AG04450 (cell line): Measurements from ENCODE around the gene CYBC1. TPM values are rescaled to one million over a fixed set of nuclear protein-coding genes. Genes with fewer than 3 reads are reported as not detected.

ENCODE experiments used
- CTCF ChIA-PET: fragments of 300-600, 350-600 bp; formaldehyde crosslinking; extraction: SDS; loops from one replicate; lab custom pipeline; 2022; ENCODE audit warnings: antibody characterized with exemption, inconsistent platforms; lab: Charles Lee
- POLR2A ChIA-PET: fragments of 350-600 bp; formaldehyde crosslinking; extraction: SDS; loops from one replicate; lab custom pipeline; 2021; ENCODE audit warnings: antibody characterized with exemption, inconsistent platforms; lab: Yijun Ruan, JAX
- DNase-seq: peaks from one replicate; pipeline ENCODE4 v3.0.0-alpha.2; 2011; ENCODE audit warnings: low read depth, low spot score
- H3K27ac ChIP-seq: one replicate; pipeline ENCODE4 v1.5.1; 2012; ENCODE audit warnings: low read depth, low read length, control low read depth
- H3K27me3 ChIP-seq: one replicate; pipeline ENCODE4 v1.6.0; 2012; ENCODE audit warnings: low read length; ENCODE audit not compliant: control insufficient read depth, insufficient read depth
- H3K4me3 ChIP-seq: 2 replicates; pipeline ENCODE4 v1.5.1; 2011; ENCODE audit warnings: mild to moderate bottlenecking, low read depth, low read length, control low read depth
- H3K9me3 ChIP-seq: 2 replicates; pipeline ENCODE4 v1.5.1; 2012; ENCODE audit warnings: low read length; ENCODE audit not compliant: control insufficient read depth, insufficient read depth
- CTCF ChIP-seq: IDR thresholded peaks from 2 replicates; pipeline ENCODE4 v1.5.1; 2011; ENCODE audit warnings: low read depth, low read length, control low read depth, inconsistent platforms
- polyA plus RNA-seq: library from polyadenylated mRNA; depleted of rRNA; stranded (reverse); fragments of >200 nt; gene quantifications from 2 replicates; pipeline ENCODE4 v1.2.3, GENCODE V29; 2011

CYBC1 gene
- polyA plus RNA-seq, 1 experiment = 82.6 TPM

GRCh38 chr17:82403662-82404660 is 46.6 kb downstream of the CYBC1 start:
- H3K27me3 ChIP-seq = no peaks in the 10 kb centered on the region
- POLR2A ChIA-PET = no interaction called here
- TF ChIP-seq CTCF = no peak
- no peak overlapping the region for H3K4me3 ChIP-seq
- CTCF ChIA-PET = interaction anchor here (0.6 kb wide), 1 partner anchor 147 kb away, joined by 4 read pairs; no protein-coding TSS in a partner anchor
- H3K9me3 ChIP-seq = no peaks in the 10 kb centered on the region; the same call in 1 of the 2 replicates
- no peak overlapping the region for H3K27ac ChIP-seq
- DNase-seq = no peak

- TF ChIP-seq CTCF = no peak
- ChIA-PET POLR2A (no interaction called here), CTCF (no interaction called here)
- no peak overlapping the region for H3K27ac ChIP-seq
- no peak overlapping the region for H3K4me3 ChIP-seq
- no peak for DNase-seq
- no peaks in the 10 kb centered on the region for H3K27me3 ChIP-seq
- no peaks in the 10 kb centered on the region; the same call in 1 of the 2 replicates for H3K9me3 ChIP-seq
These were observed 47.7 kb downstream of the CYBC1 start for GRCh38 chr17:82402865-82403264.

- no peaks in the 10 kb centered on the region for H3K27me3 ChIP-seq
- TF ChIP-seq CTCF = no peak
- H3K9me3 ChIP-seq = no peaks in the 10 kb centered on the region; the same call in 1 of the 2 replicates
- ChIA-PET CTCF (no interaction called here), POLR2A (no interaction called here)
- no peak for DNase-seq
- no peak overlapping the region for H3K27ac ChIP-seq
- H3K4me3 ChIP-seq = no peak overlapping the region
These were observed 49.7 kb downstream of the CYBC1 start for GRCh38 chr17:82400830-82401229.

GRCh38 chr17:82400206-82400605 is 50.3 kb downstream of the CYBC1 start:
- TF ChIP-seq CTCF = no peak
- ChIA-PET CTCF (no interaction called here), POLR2A (no interaction called here)
- Histone ChIP-seq H3K27me3 (no peaks in the 10 kb centered on the region), H3K9me3 (no peaks in the 10 kb centered on the region; the same call in 1 of the 2 replicates), H3K4me3 (no peak overlapping the region), H3K27ac (no peak overlapping the region)
- DNase-seq = no peak

GRCh38 chr17:82399601-82400101 is 50.9 kb downstream of the CYBC1 start:
- Histone ChIP-seq H3K9me3 (no peaks in the 10 kb centered on the region; the same call in 1 of the 2 replicates), H3K27ac (no peak overlapping the region), H3K27me3 (no peaks in the 10 kb centered on the region), H3K4me3 (no peak overlapping the region)
- CTCF ChIA-PET = interaction anchor here (0.6 kb wide), 1 partner anchor 95 kb away, joined by 3 read pairs; no protein-coding TSS in a partner anchor
- no peak for TF ChIP-seq CTCF
- no peak for DNase-seq
- POLR2A ChIA-PET = interaction anchor here (0.7 kb wide), 1 partner anchor 99 kb away, joined by 3 read pairs; no protein-coding TSS in a partner anchor
